HFF-Myc (cell line): ENCODE measurements around the gene PINK1.

Experiments used
- DNase-seq: peaks from one replicate; pipeline ENCODE4 v3.0.0-alpha.2; 2011; ENCODE audit warnings: low read depth; ENCODE audit errors: extremely low read depth
- H3K4me3 ChIP-seq: replicated peaks from 2 replicates; pipeline ENCODE4 v1.5.1; 2011; ENCODE audit warnings: low read depth, mild to moderate bottlenecking, control low read depth, low read length
- CTCF ChIP-seq: IDR thresholded peaks from 2 replicates; pipeline ENCODE4 v1.5.1; 2012; ENCODE audit warnings: mild to moderate bottlenecking, low read depth, low read length, control low read depth; ENCODE audit errors: missing control alignments

PINK1 gene

GRCh38 chr1:20612221-20612746, 21.0 kb upstream of the PINK1 start:
- no peak overlapping the region for H3K4me3 ChIP-seq
- DNase-seq, result no peak
- TF ChIP-seq CTCF, result no peak

GRCh38 chr1:20614131-20614579, 19.1 kb upstream of the PINK1 start:
- DNase-seq, result no peak
- no peak for TF ChIP-seq CTCF
- H3K4me3 ChIP-seq, result no peak overlapping the region

- H3K4me3 ChIP-seq, result no peak overlapping the region
- TF ChIP-seq CTCF, result no peak
- DNase-seq, result no peak
Measured at GRCh38 chr1:20615946-20616846, 17.1 kb upstream of the PINK1 start.

- H3K4me3 ChIP-seq, result no peak overlapping the region
- no peak for TF ChIP-seq CTCF
Measured at GRCh38 chr1:20616847-20617487, 16.3 kb upstream of the PINK1 start.

GRCh38 chr1:20618550-20618949, 14.7 kb upstream of the PINK1 start:
- no peak for DNase-seq
- no peak overlapping the region for H3K4me3 ChIP-seq
- no peak for TF ChIP-seq CTCF

More at GRCh38 chr1:20616847-20617487, 16.3 kb upstream of the PINK1 start:
- DNase-seq, result no peak

- no peak overlapping the region for H3K4me3 ChIP-seq
- TF ChIP-seq CTCF, result no peak
- DNase-seq, result no peak
Measured at GRCh38 chr1:20619999-20620398, 13.3 kb upstream of the PINK1 start.
